Glutamatergic neuron (in vitro differentiated cells): ENCODE data around the gene FNIP2. TPM values are rescaled to one million over a fixed set of nuclear protein-coding genes. Genes with fewer than 3 reads are reported as not detected.

Experiments used
- total RNA-seq: library from RNA; stranded (reverse); fragmentation: NEBNext Ultra II Directional; extraction: Animal tissue kit (Norgen Biotek cat#: 25700); gene quantifications from one replicate; pipeline ENCODE4 v1.2.1, GENCODE V29; 2021; ENCODE audit not compliant: unreplicated experiment

The FNIP2 gene
- total RNA-seq, 1 donor from 2014 or later: 53.2 TPM

Other genes starting within 250 kb of the FNIP2 start
- not detected for gene RXFP1, start 247.1 kb upstream of the FNIP2 start, total RNA-seq
- 18.5 TPM for gene C4orf46, start 97.1 kb upstream of the FNIP2 start, total RNA-seq
- 11.5 TPM for gene ETFDH, start 96.7 kb upstream of the FNIP2 start, total RNA-seq
- gene PPID, start 45.6 kb upstream of the FNIP2 start, total RNA-seq: 22.1 TPM